HG03139 (cell line): ENCODE results near the gene HS1BP3.

Experiments used
- ATAC-seq: cut with Tn5 transposase; IDR thresholded peaks from one replicate; pipeline ENCODE4 v1.9.1; 2021; ENCODE audit not compliant: unreplicated experiment

HS1BP3 gene

GRCh38 chr2:20674974-20675679 lies 24.2 kb upstream of the HS1BP3 start:
- ATAC-seq: no peak

GRCh38 chr2:20674309-20674965 lies 23.5 kb upstream of the HS1BP3 start:
- ATAC-seq: no peak

DNA sequence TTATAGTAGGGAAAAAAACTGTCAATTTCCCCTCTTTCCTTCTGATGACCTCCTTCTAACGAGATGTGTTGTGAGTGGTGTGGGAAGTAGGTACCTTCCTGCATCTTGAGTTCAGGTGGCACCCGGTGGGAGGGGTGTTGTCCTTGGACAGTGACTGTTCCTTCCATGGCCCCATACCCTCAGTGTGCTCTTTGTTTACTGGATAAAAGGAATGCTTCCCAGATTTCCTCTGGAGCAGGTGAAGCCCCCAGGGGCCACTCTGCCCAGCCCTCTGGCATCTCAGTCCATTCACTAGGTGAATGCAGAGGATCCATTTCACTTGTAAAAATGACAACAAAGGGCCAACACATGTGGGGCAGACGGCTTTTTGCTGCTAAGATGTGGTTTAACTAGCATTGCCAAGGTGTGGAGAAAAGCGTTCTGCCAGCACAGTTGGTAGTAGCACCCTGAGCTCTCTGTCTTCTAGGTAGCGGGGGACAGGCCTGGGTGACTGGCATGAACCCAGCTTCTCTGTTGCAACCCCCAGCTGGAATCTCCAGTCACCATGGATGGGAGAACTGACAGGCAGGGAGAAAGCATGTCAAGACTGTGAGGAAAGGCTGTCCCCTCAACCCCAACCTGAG lies 22.9 kb upstream of the HS1BP3 start:
- no peak for ATAC-seq

- no peak for ATAC-seq
Measured at GRCh38 chr2:20672201-20672951, 21.5 kb upstream of the HS1BP3 start.

DNA sequence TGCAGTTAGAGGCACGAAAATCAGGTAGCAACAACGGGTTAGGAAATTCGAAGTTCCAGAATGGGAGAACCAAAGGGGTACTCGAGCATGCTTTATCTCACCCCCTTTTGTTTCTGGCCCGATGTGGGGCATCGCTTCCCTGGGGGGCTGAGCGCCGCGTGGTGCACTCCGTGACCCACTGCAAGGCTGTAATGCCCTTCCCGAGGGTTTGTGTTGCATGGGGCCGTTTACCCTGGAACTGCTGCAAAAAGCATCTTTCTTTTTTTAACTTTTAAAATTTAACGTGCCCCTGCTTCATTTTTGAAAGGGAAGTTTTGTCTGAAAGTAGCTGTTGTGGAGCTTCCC lies 20.8 kb upstream of the HS1BP3 start:
- ATAC-seq: no peak

- ATAC-seq: no peak
Measured at GRCh38 chr2:20671036-20671735, 20.3 kb upstream of the HS1BP3 start.

DNA sequence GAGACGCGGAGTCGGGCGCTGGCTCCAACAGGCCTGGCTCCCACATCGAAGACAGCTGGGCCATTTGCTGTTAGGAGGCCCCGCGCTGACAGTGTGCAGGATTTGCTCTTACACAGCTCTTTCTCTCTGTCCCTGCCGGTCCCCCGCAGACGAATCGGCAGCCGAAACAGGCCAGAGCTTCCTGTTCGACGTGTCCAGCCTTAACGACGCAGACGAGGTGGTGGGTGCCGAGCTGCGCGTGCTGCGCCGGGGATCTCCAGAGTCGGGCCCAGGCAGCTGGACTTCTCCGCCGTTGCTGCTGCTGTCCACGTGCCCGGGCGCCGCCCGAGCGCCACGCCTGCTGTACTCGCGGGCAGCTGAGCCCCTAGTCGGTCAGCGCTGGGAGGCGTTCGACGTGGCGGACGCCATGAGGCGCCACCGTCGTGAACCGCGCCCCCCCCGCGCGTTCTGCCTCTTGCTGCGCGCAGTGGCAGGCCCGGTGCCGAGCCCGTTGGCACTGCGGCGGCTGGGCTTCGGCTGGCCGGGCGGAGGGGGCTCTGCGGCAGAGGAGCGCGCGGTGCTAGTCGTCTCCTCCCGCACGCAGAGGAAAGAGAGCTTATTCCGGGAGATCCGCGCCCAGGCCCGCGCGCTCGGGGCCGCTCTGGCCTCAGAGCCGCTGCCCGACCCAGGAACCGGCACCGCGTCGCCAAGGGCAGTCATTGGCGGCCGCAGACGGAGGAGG lies 19.6 kb upstream of the HS1BP3 start:
- no peak for ATAC-seq

GRCh38 chr2:20669562-20670314 lies 18.8 kb upstream of the HS1BP3 start:
- ATAC-seq: no peak

- ATAC-seq: no peak
Measured at GRCh38 chr2:20668871-20669475, 18.1 kb upstream of the HS1BP3 start.

- no peak for ATAC-seq
Measured at GRCh38 chr2:20668451-20668850, 17.6 kb upstream of the HS1BP3 start.

DNA sequence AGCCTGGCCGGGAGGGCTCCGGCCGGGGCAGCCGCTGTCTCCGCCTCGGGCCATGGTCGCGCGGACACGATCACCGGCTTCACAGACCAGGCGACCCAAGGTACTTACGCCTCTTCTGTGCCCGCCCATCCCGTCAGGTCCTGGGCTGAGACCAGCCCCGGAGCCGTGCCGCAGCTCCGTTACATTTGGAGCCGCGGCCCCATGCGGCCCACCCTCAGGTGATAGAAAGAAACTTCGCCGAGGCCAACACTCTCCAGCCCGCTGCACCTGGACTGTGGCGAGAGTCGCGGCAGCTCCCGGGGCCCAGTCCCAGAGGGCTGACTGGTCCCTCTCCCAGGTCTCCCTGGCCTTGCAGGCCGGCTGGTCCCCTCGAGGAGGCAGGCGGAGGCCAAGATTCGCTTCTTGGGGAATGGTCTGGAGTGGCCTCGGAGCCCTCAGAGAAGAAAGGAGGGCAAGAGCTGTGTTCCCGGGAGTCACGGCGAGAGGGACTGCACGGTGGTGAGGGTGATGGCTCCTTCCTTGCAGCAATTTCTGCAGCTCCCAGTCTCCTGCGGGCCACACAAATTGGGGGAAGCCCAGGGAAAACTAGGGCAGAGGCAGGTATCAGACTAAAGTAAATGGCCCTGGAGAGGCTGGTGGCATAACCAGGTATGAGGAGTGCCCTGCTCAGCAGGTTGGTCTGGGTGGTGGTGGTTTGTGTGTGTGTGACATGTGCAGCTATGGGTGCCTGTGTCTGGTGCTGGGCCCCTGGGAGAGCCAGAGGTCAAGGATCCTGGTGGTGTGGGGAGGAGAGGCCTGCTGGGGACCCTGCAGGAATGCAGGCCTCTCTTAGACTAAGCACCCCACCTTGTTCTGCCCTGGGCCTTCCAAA lies 16.9 kb upstream of the HS1BP3 start:
- ATAC-seq: no peak

GRCh38 chr2:20667151-20667530 lies 16.2 kb upstream of the HS1BP3 start:
- no peak for ATAC-seq

DNA sequence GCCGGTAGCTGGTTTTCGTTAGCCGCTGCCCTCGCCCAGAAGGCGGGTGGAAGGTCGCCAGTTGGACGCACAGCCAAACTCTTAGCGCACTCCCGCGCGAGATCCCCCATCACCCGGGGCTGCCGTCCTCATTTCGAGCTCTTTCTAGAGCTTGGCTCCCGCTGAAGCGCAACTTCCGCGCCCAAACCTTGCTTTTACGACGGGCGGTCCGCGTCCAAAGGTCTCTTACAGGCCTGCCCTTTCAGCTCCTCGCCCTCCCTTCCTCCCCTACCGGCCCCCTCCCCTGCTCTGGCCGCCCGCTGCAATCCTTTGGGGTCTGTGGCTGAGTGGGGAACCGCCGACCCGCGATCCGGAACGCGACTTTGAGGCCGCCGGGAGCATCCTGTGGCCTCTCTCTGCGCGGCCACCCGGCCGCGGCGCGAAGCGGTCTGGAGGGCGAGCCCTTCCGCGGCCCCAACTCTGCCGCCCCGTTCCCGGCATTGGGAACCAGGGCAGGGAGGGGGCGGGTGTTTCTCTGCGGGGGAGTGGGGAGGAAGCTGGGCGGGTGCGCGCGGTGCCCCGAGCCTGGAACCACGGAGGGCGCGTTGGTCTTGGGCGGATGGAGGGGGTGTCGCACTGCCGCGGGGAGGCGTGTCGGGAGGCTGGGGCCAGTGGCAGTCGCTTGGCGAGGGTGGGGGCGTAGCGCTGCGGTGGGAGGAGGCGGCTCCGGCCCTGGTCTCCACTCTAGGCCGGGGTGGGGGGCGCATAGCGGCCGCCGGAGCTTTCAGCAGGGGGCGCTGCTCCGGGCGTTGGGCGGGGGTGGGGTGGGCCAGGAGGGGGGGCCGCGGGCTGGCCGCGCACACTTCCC lies 15.6 kb upstream of the HS1BP3 start, which contains the start of gene GDF7:
Gene GDF7 (plus strand): TSS at position 841 of the 847 bp plus-strand sequence. CDS start 96 bp downstream, outside the sequence.
- no peak for ATAC-seq

DNA sequence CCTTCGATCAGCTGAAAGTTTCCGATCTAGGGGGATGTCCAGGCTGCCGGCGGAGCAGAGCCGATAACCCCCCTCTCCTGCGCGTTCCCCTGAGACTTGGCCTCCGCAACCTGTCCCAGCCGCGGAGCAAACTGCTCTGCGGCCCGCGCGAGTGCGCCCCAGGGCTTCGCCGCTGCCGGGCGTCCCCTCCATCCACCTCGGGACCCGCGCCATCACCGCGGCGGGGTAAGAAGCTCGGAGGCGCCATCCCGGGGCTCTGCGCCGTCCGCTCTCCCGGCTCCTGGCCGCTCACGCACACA lies 15.1 kb upstream of the HS1BP3 start:
- no peak for ATAC-seq

DNA sequence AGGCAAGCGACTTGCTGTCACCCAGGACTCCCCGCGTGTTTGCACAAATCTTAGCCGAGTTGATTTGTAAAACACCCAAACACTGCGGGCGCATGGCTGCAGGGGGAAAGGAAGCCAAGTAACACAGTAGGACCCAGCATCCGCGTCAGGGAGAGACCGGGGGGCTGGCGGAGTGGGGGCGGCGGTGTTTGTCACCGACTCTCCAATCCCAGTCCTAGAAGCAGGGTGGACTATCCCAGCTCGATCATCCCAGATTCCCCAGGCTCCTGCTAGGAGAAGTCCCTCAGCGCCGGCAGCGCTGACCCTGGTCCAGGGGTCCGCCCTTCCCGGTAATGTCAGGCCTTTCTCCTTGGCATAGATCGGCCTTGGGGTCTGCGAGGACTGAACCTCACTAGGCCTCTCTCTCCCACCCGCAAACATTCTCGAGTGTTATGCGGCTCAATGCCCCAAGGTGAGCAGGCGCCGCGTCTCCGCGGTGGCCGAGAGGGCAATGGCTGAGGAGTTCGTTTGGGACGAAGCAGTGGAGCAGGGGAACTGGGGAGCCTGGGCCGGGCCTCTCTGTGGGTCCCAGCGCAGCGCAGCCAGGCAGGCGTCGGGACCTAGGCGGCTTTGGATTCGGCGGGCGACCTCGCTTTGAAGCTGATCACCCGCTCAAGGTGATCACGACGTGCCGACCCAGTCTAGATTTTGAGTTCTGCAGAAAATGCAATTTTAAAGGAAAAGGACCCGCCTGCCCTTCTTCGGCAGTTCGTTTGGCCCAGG lies 14.5 kb upstream of the HS1BP3 start:
- no peak for ATAC-seq

DNA sequence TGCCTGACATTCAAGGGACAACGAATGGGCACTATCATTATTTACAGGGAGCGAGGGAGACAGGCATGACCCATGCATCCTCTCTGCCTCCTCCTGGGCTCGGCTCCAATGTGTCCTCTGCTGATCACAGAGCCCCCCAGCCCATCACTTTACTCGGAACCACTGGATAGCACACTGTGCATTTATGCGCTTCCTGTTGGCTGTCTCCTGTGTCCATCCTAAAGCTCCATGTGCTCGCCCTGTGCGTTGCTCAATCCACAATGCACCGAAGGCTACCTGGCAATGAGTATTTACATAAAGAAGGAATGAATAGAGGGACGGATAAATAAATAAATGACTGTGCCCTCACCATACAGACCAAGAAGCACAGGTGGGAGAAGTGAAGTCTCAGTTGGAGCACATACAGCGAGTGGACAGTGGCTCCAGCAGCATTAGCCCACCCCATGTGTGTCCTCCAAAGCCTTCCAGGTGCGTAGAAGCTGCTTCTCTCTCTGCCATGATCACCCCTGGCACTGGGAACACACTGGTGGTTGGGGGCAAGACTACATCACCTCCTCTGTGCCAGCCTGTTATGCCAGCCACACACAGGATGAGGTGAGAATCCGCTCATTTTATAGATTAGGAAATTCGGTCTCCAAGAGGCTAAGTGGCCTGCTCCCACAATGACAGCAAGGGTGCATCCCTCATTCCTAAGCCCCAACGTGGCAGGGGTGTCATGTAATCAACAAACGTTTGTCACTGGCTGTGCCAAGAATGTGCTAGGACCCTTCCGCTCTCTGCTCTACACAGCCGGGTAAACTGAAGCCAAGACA lies 13.7 kb upstream of the HS1BP3 start:
- no peak for ATAC-seq
